GM23338 (cell line): ENCODE results near the gene MAP4K3. TPM values are rescaled to one million over a fixed set of nuclear protein-coding genes. Genes with fewer than 3 reads are reported as not detected.

ENCODE experiments used
- ATAC-seq: fragments of 200-7000 bp; cut with Tn5 transposase; 3 replicates; pipeline ENCODE4 v1.9.1; 2020
- DNase-seq: peaks from one replicate; pipeline ENCODE4 v3.0.0-alpha.2; 2015; ENCODE audit warnings: low spot score
- H2AFZ ChIP-seq: fragments of 200-600 bp; sonication (generic); 2 replicates; pipeline ENCODE4 v1.8.0; 2016; ENCODE audit warnings: antibody characterized with exemption, mild to moderate bottlenecking, moderate library complexity
- H3F3A ChIP-seq: fragments of 200-600 bp; sonication (generic); replicated peaks from 2 replicates; pipeline ENCODE4 v1.8.0; 2017; ENCODE audit warnings: antibody characterized with exemption, mixed run types, low read depth
- H3K27ac ChIP-seq: fragments of 200-600 bp; sonication (generic); 2 replicates; pipeline ENCODE4 v1.6.1; 2016; ENCODE audit warnings: low read depth
- H3K27me3 ChIP-seq: fragments of 200-600 bp; sonication (generic); 2 replicates; pipeline ENCODE4 v1.8.0; 2016; ENCODE audit warnings: mild to moderate bottlenecking, mixed run types, moderate library complexity; ENCODE audit not compliant: insufficient read depth
- H3K36me3 ChIP-seq: fragments of 200-600 bp; sonication (generic); 2 replicates; pipeline ENCODE4 v1.8.0; 2016; ENCODE audit warnings: mild to moderate bottlenecking; ENCODE audit not compliant: insufficient read depth
- H3K4me1 ChIP-seq: fragments of 200-600 bp; sonication (generic); 2 replicates; pipeline ENCODE4 v1.8.0; 2016; ENCODE audit warnings: mild to moderate bottlenecking, moderate library complexity; ENCODE audit not compliant: insufficient read depth
- H3K4me2 ChIP-seq: fragments of 200-600 bp; sonication (generic); 2 replicates; pipeline ENCODE4 v1.7.1; 2017; ENCODE audit warnings: mixed run types
- H3K4me3 ChIP-seq: fragments of 200-600 bp; sonication (generic); 2 replicates; pipeline ENCODE4 v1.6.1; 2016; ENCODE audit warnings: mixed run types
- H3K79me2 ChIP-seq: fragments of 200-600 bp; sonication (generic); replicated peaks from 2 replicates; pipeline ENCODE4 v1.8.0; 2017; ENCODE audit warnings: mild to moderate bottlenecking; ENCODE audit not compliant: insufficient read depth
- H3K9me2 ChIP-seq: fragments of 200-600 bp; sonication (generic); 2 replicates; pipeline ENCODE4 v1.8.0; 2017; ENCODE audit not compliant: insufficient read depth
- H4K20me1 ChIP-seq: fragments of 200-600 bp; sonication (generic); replicated peaks from 2 replicates; pipeline ENCODE4 v1.8.0; 2017; ENCODE audit warnings: mild to moderate bottlenecking; ENCODE audit not compliant: insufficient read depth
- H3K27ac Mint-ChIP-seq: 2 replicates; pipeline ENCODE4 v1.8.0; 2020; ENCODE audit warnings: inconsistent platforms, mild to moderate bottlenecking, moderate library complexity, mixed read lengths
- H3K27me3 Mint-ChIP-seq: 3 replicates; pipeline ENCODE4 v1.8.0; 2022; ENCODE audit warnings: low read depth, mild to moderate bottlenecking, moderate library complexity, mixed read lengths, inconsistent platforms; ENCODE audit not compliant: insufficient read depth, poor library complexity
- H3K36me3 Mint-ChIP-seq: 3 replicates; pipeline ENCODE4 v1.8.0; 2021; ENCODE audit warnings: low read depth, mild to moderate bottlenecking, inconsistent platforms, moderate library complexity, mixed read lengths
- H3K4me1 Mint-ChIP-seq: 3 replicates; pipeline ENCODE4 v1.8.0; 2020; ENCODE audit warnings: mild to moderate bottlenecking, inconsistent platforms, mixed read lengths
- H3K4me3 Mint-ChIP-seq: 3 replicates; pipeline ENCODE4 v1.8.0; 2021; ENCODE audit warnings: moderate library complexity, mild to moderate bottlenecking, inconsistent platforms, mixed read lengths
- H3K9me3 Mint-ChIP-seq: 3 replicates; pipeline ENCODE4 v1.8.0; 2020; ENCODE audit warnings: moderate library complexity, mild to moderate bottlenecking, inconsistent platforms, mixed read lengths
- POLR2AphosphoS5 ChIP-seq: IDR thresholded peaks from 2 replicates; pipeline ENCODE4 v1.6.1; 2016; ENCODE audit warnings: antibody characterized with exemption, low read depth
- ZNF462 ChIP-seq: fragments of 250-450 bp; sonication (Bioruptor Pico); IDR thresholded peaks from 2 replicates; pipeline ENCODE4 v1.5.0; 2020; ENCODE audit warnings: mild to moderate bottlenecking, moderate library complexity
- polyA plus RNA-seq: library from polyadenylated mRNA; unstranded; fragments of >200 nt; fragmentation: Nextera tagmentation; extraction: Ambion mirVana; gene quantifications from 2 replicates; pipeline ENCODE4 v1.2.1, GENCODE V29; 2016
- total RNA-seq: library from RNA; depleted of rRNA; stranded (reverse); fragments of >200 nt; shearing (Covaris generic); gene quantifications from 2 replicates; pipeline ENCODE4 v1.2.3, GENCODE V29; 2014

Gene MAP4K3
- total and polyA plus RNA-seq, 2 experiments from 2014 or later = 33.0 to 90.7 TPM

GRCh38 chr2:39429746-39430145, 7.3 kb downstream of the MAP4K3 start:
- Histone ChIP-seq H4K20me1 (peaks cover 32% of the 10 kb centered on the region), H3K79me2 (peaks cover 100% of the 10 kb centered on the region)
- no peaks in the 10 kb centered on the region for H3K36me3 Mint-ChIP-seq

More at GRCh38 chr2:39429746-39430145, 7.3 kb downstream of the MAP4K3 start:
- no peaks in the 10 kb centered on the region for H3K36me3 ChIP-seq
- Mint-ChIP-seq H3K4me1 (peaks cover 79% of the 10 kb centered on the region), H3K4me3 (no peak overlapping the region), H3K9me3 (no peaks in the 10 kb centered on the region), H3K27ac (no peak overlapping the region), H3K27me3 (no peaks in the 10 kb centered on the region)
- no peaks in the 10 kb centered on the region for H3K9me2 ChIP-seq
- no peak overlapping the region for H2AFZ ChIP-seq
- no peaks in the 10 kb centered on the region; the same call in 1 of the 2 replicates for H3F3A ChIP-seq
- DNase-seq (no peak), ATAC-seq (no peak)
- H3K4me3 ChIP-seq = no peak overlapping the region
- H3K4me2 ChIP-seq = no peak overlapping the region
- peaks cover 87% of the 10 kb centered on the region for H3K4me1 ChIP-seq
- no peaks in the 10 kb centered on the region for H3K27me3 ChIP-seq
- no peak overlapping the region for H3K27ac ChIP-seq
- TF ChIP-seq POLR2AphosphoS5 (no peak), ZNF462 (CRISPR knock-in tag) (no peak)
